ENCODE measurements around the gene CLASRP. TPM values are rescaled to one million over a fixed set of nuclear protein-coding genes. Genes with fewer than 3 reads are reported as not detected.

The CLASRP gene
- polyA plus RNA-seq, 1 donor from 2014 or later, result 30.1 TPM

DNA sequence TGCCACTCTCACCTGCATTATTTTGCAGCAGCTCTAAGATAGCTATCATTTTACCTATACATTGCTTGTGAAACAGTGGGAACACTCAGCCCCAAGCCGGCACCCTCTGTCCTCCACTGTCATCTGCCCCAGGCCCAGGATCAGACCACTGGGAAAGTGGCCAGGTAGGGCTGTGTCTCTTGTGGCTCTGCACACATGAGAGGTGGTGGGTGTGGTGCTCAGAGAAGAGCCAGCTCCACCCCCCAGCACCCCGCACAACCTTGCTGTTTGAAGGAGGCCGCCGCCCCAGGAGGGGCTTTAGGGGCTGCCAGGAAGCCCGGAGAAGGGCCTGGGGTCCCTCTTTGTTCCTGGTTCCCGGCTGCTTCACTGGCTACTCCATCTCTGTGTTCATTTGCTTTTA, 80.7 kb downstream of the CLASRP start:
- Histone ChIP-seq H3K9me2 (ENCODE audit: insufficient read depth, low read length) (no peaks in the 10 kb centered on the region), H3F3A (ENCODE audit: insufficient read depth, low read length, poor library complexity, severe bottlenecking) (no peaks in the 10 kb centered on the region), H4K20me1 (ENCODE audit: insufficient read depth) (no peaks in the 10 kb centered on the region), H3K36me3 (ENCODE audit: insufficient read depth, low read length) (no peaks in the 10 kb centered on the region), H3K27me3 (ENCODE audit: insufficient read depth, low read depth, low read length) (no peaks in the 10 kb centered on the region), H2AFZ (ENCODE audit: low read depth, low read length) (no peak overlapping the region), H3K9ac (ENCODE audit: low read length) (no peak overlapping the region), H3K9me3 (ENCODE audit: low read length) (no peaks in the 10 kb centered on the region), H3K4me3 (ENCODE audit: low read length) (no peak overlapping the region), H3K79me2 (replicated peaks; ENCODE audit: insufficient read depth, low read length) (peaks cover 19% of the 10 kb centered on the region), H3K27ac (ENCODE audit: low read length) (no peak overlapping the region), H3K4me2 (ENCODE audit: low read length) (no peak overlapping the region)
- TF ChIP-seq POLR2AphosphoS5 (IDR thresholded peaks at IDR 0.05) (no peak), EP300 (conservative IDR thresholded peaks at IDR 0.05; ENCODE audit: poor library complexity, severe bottlenecking) (no peak)

Small RNA genes within 50 kb of the gene (small RNA-seq; reads per million reads assigned to genes)
- 0 to 0.65 (median 0) reads per million in 3 experiments for gene RNU6-611P

Other genes starting within 250 kb of the CLASRP start
- 0.54 and 0.68 TPM in 2 replicates for gene BCAM, start 229.9 kb upstream of the CLASRP start, polyA plus RNA-seq
- 33.2 and 43.5 TPM in 2 replicates for gene NECTIN2, start 192.7 kb upstream of the CLASRP start, polyA plus RNA-seq
- gene TOMM40, start 147.8 kb upstream of the CLASRP start, polyA plus RNA-seq, result 48.4 and 59.2 TPM in 2 replicates
- gene APOE, start 133.2 kb upstream of the CLASRP start, polyA plus RNA-seq, result 8.7 and 9.8 TPM in 2 replicates
- not detected in 2 replicates for gene APOC1, start 124.4 kb upstream of the CLASRP start, polyA plus RNA-seq
- not detected in 2 replicates for gene APOC4, start 96.8 kb upstream of the CLASRP start, polyA plus RNA-seq
- not detected in 2 replicates for gene APOC2, start 93.0 kb upstream of the CLASRP start, polyA plus RNA-seq
- gene CLPTM1, start 83.7 kb upstream of the CLASRP start, polyA plus RNA-seq, result 12.0 and 15.3 TPM in 2 replicates
- 1.0 and 1.1 TPM in 2 replicates for gene RELB, start 37.6 kb upstream of the CLASRP start, polyA plus RNA-seq
- gene ZNF296, start 37.4 kb downstream of the CLASRP start, polyA plus RNA-seq, result 1.0 and 1.4 TPM in 2 replicates
- gene GEMIN7, start 40.2 kb downstream of the CLASRP start, polyA plus RNA-seq, result 14.4 and 26.5 TPM in 2 replicates
- 53.7 and 56.6 TPM in 2 replicates for gene PPP1R37, start 54.1 kb downstream of the CLASRP start, polyA plus RNA-seq
- 1.6 and 2.8 TPM in 2 replicates for gene NKPD1, start 121.9 kb downstream of the CLASRP start, polyA plus RNA-seq
- gene TRAPPC6A, start 139.2 kb downstream of the CLASRP start, polyA plus RNA-seq, result 34.9 and 48.5 TPM in 2 replicates
- 1.8 and 4.3 TPM in 2 replicates for gene BLOC1S3, start 139.7 kb downstream of the CLASRP start, polyA plus RNA-seq
- not detected in 2 replicates for gene EXOC3L2, start 206.4 kb downstream of the CLASRP start, polyA plus RNA-seq
- gene MARK4, start 212.2 kb downstream of the CLASRP start, polyA plus RNA-seq, result 11.6 and 23.1 TPM in 2 replicates